Neuronal stem cell (in vitro differentiated cells): ENCODE results near the gene NEGR1.

Experiments
- DNase-seq: peaks from one replicate; pipeline ENCODE4 v3.0.0-alpha.2; 2013; ENCODE audit warnings: low spot score
- H2AFZ ChIP-seq: one replicate; pipeline ENCODE4 v1.6.1; 2013; ENCODE audit warnings: mild to moderate bottlenecking, low read length, inconsistent platforms
- H2AK5ac ChIP-seq: 2 replicates; pipeline ENCODE4 v1.6.1; 2013; ENCODE audit warnings: low read depth, mild to moderate bottlenecking, inconsistent platforms, low read length, moderate library complexity, mixed read lengths
- H2BK120ac ChIP-seq: 2 replicates; pipeline ENCODE4 v1.6.1; 2013; ENCODE audit warnings: low read depth, mild to moderate bottlenecking, inconsistent platforms, low read length, moderate library complexity, mixed read lengths
- H2BK12ac ChIP-seq: one replicate; pipeline ENCODE4 v1.6.1; 2013; ENCODE audit warnings: low read length, inconsistent platforms
- H2BK15ac ChIP-seq: 2 replicates; pipeline ENCODE4 v1.6.1; 2013; ENCODE audit warnings: mild to moderate bottlenecking, low read length, inconsistent platforms, mixed read lengths
- H2BK5ac ChIP-seq: one replicate; pipeline ENCODE4 v1.6.1; 2013; ENCODE audit warnings: inconsistent platforms, mild to moderate bottlenecking, low read length, moderate library complexity
- H3K14ac ChIP-seq: one replicate; pipeline ENCODE4 v1.6.1; 2013; ENCODE audit warnings: low read length, inconsistent platforms
- H3K18ac ChIP-seq: 2 replicates; pipeline ENCODE4 v1.6.1; 2013; ENCODE audit warnings: low read length, inconsistent platforms
- H3K23ac ChIP-seq: 2 replicates; pipeline ENCODE4 v1.6.1; 2013; ENCODE audit warnings: low read depth, mild to moderate bottlenecking, mixed read lengths, low read length, inconsistent platforms; ENCODE audit not compliant: poor library complexity
- H3K27ac ChIP-seq: replicated peaks from 3 replicates; pipeline ENCODE4 v1.5.1; 2013; ENCODE audit warnings: low read length, inconsistent platforms
- H3K27me3 ChIP-seq, 3 experiments: 2 replicates each; pipeline ENCODE4 v1.6.1; 2013; ENCODE audit warnings: low read length in 3 of 3, mild to moderate bottlenecking in 2 of 3, inconsistent platforms in 1 of 3, low read depth in 1 of 3, mixed read lengths in 1 of 3, moderate library complexity in 1 of 3; ENCODE audit not compliant: control insufficient read depth in 3 of 3, insufficient read depth in 3 of 3
- H3K36me3 ChIP-seq, 2 donors: replicated peaks in 1 of 2; 2 replicates each; pipeline ENCODE4 v1.6.1; 2013; ENCODE audit warnings: low read length in 2 of 2; ENCODE audit not compliant: control insufficient read depth in 2 of 2, insufficient read depth in 2 of 2
- H3K4ac ChIP-seq: 2 replicates; pipeline ENCODE4 v1.6.1; 2013; ENCODE audit warnings: inconsistent platforms, mild to moderate bottlenecking, low read length, moderate library complexity
- H3K4me1 ChIP-seq, 2 donors: 1 replicate in 1 of 2; 2 replicates in 1 of 2; pipeline ENCODE4 v1.6.1; 2013; ENCODE audit warnings: low read length in 2 of 2, low read depth in 1 of 2; ENCODE audit not compliant: control insufficient read depth in 2 of 2, insufficient read depth in 1 of 2
- H3K4me2 ChIP-seq: one replicate; pipeline ENCODE4 v1.6.1; 2013; ENCODE audit warnings: mild to moderate bottlenecking, low read length, inconsistent platforms; ENCODE audit not compliant: insufficient read depth, poor library complexity, severe bottlenecking
- H3K4me3 ChIP-seq, 2 donors: 2 replicates each; pipeline ENCODE4 v1.5.1; 2013; ENCODE audit warnings: low read length in 2 of 2, mild to moderate bottlenecking in 2 of 2, inconsistent platforms in 1 of 2, moderate library complexity in 1 of 2
- H3K79me1 ChIP-seq: one replicate; pipeline ENCODE4 v1.6.1; 2013; ENCODE audit warnings: low read depth, mild to moderate bottlenecking, inconsistent platforms, low read length, moderate library complexity
- H3K9ac ChIP-seq: one replicate; pipeline ENCODE4 v1.6.1; 2013; ENCODE audit warnings: mild to moderate bottlenecking, low read depth, low read length, inconsistent platforms; ENCODE audit not compliant: poor library complexity
- H3K9me3 ChIP-seq, 2 donors: replicated peaks in 1 of 2; 2 replicates each; pipeline versions ENCODE3 to v1.6.1; 2013; ENCODE audit warnings: low read length in 2 of 2, mild to moderate bottlenecking in 2 of 2, inconsistent platforms in 1 of 2, low read depth in 1 of 2, mixed read lengths in 1 of 2, moderate library complexity in 1 of 2; ENCODE audit not compliant: control insufficient read depth in 2 of 2, insufficient read depth in 1 of 2
- H4K8ac ChIP-seq: one replicate; pipeline ENCODE4 v1.6.1; 2013; ENCODE audit warnings: low read depth, mild to moderate bottlenecking, inconsistent platforms, low read length, moderate library complexity
- H4K91ac ChIP-seq: one replicate; pipeline ENCODE4 v1.6.1; 2013; ENCODE audit warnings: low read length, low read depth, mild to moderate bottlenecking, inconsistent platforms; ENCODE audit not compliant: poor library complexity
- WGBS, 2 donors: extraction: QIAGEN DNeasy Blood & Tissue Kit; methylation state at CpG; one replicate each; pipeline ENCODE4 v1.1.7; 2013; ENCODE audit warnings: missing lambda C conversion rate in 2 of 2, mixed read lengths in 1 of 2; ENCODE audit not compliant: insufficient read length in 2 of 2, insufficient replicate concordance in 1 of 2; ENCODE audit errors: extremely low coverage in 2 of 2; 5-methylcytosine and 5-hydroxymethylcytosine counted together

NEGR1 gene

GRCh38 chr1:71625004-71625403 lies 657.3 kb downstream of the NEGR1 start:
- no peak overlapping the region for H3K4me3 ChIP-seq
- H2AFZ ChIP-seq = no peak overlapping the region
- H4K8ac ChIP-seq = no peak overlapping the region
- H2BK5ac ChIP-seq = no peak overlapping the region
- no peak overlapping the region for H3K9ac ChIP-seq
- H2BK12ac ChIP-seq = no peak overlapping the region
- H2BK120ac ChIP-seq = no peak overlapping the region
- no peaks in the 10 kb centered on the region for H3K9me3 ChIP-seq
- H3K4me2 ChIP-seq = no peak overlapping the region
- H2AK5ac ChIP-seq = no peak overlapping the region
- H3K18ac ChIP-seq = no peak overlapping the region
- H3K4ac ChIP-seq = no peak overlapping the region
- no peaks in the 10 kb centered on the region for H3K79me1 ChIP-seq
- no peak overlapping the region for H4K91ac ChIP-seq
- no peaks in the 10 kb centered on the region for H3K27me3 ChIP-seq
- no peak overlapping the region for H3K27ac ChIP-seq
- H3K23ac ChIP-seq = no peak overlapping the region
- no peak for DNase-seq
- no peaks in the 10 kb centered on the region for H3K36me3 ChIP-seq
- H3K14ac ChIP-seq = no peak overlapping the region
- H2BK15ac ChIP-seq = no peak overlapping the region
- H3K4me1 ChIP-seq = no peaks in the 10 kb centered on the region

GRCh38 chr1:71623888-71624287 lies 658.5 kb downstream of the NEGR1 start:
- Histone ChIP-seq H2BK15ac (no peak overlapping the region), H3K9ac (no peak overlapping the region), H3K4me2 (no peak overlapping the region), H3K14ac (no peak overlapping the region), H3K27ac (no peak overlapping the region), H4K91ac (no peak overlapping the region), H2BK12ac (no peak overlapping the region), H2AK5ac (no peak overlapping the region), H3K4me1 (no peaks in the 10 kb centered on the region), H3K4me3 (no peak overlapping the region), H3K27me3 (no peaks in the 10 kb centered on the region), H3K4ac (no peak overlapping the region), H2BK120ac (no peak overlapping the region), H2BK5ac (no peak overlapping the region), H3K79me1 (no peaks in the 10 kb centered on the region), H3K23ac (no peak overlapping the region), H3K9me3 (no peaks in the 10 kb centered on the region), H2AFZ (no peak overlapping the region), H3K18ac (no peak overlapping the region), H3K36me3 (no peaks in the 10 kb centered on the region), H4K8ac (no peak overlapping the region)
- no CpG with 5 or more reads among the region's 1 CpG for WGBS, 2 donors
- no peak for DNase-seq

- no peak overlapping the region for H2AK5ac ChIP-seq
- no peak overlapping the region for H4K8ac ChIP-seq
- no peak overlapping the region for H3K4me3 ChIP-seq
- no peak overlapping the region for H2BK15ac ChIP-seq
- H4K91ac ChIP-seq = no peak overlapping the region
- H3K9me3 ChIP-seq = no peaks in the 10 kb centered on the region
- H3K14ac ChIP-seq = no peak overlapping the region
- no peak overlapping the region for H3K27ac ChIP-seq
- H2BK120ac ChIP-seq = no peak overlapping the region
- no peaks in the 10 kb centered on the region for H3K36me3 ChIP-seq
- no peaks in the 10 kb centered on the region for H3K27me3 ChIP-seq
- H3K18ac ChIP-seq = no peak overlapping the region
- no peak for DNase-seq
- no peak overlapping the region for H3K9ac ChIP-seq
- no peak overlapping the region for H2AFZ ChIP-seq
- H2BK5ac ChIP-seq = no peak overlapping the region
- H2BK12ac ChIP-seq = no peak overlapping the region
- H3K4me1 ChIP-seq = no peaks in the 10 kb centered on the region
- no peak overlapping the region for H3K4me2 ChIP-seq
- H3K4ac ChIP-seq = no peak overlapping the region
- H3K79me1 ChIP-seq = no peaks in the 10 kb centered on the region
- H3K23ac ChIP-seq = no peak overlapping the region
- WGBS, 2 donors = no CpG with 5 or more reads among the region's 1 CpG
These were observed 660.6 kb downstream of the NEGR1 start for GRCh38 chr1:71621785-71622184.

- no peak overlapping the region for H4K8ac ChIP-seq
- no CpG with 5 or more reads among the region's 3 CpGs for WGBS, 2 donors
- no peak overlapping the region for H2BK5ac ChIP-seq
These were observed 663.4 kb downstream of the NEGR1 start for GRCh38 chr1:71618766-71619530.

More at GRCh38 chr1:71618766-71619530, 663.4 kb downstream of the NEGR1 start:
- Histone ChIP-seq H3K4me2 (no peak overlapping the region), H3K23ac (no peak overlapping the region), H2AK5ac (no peak overlapping the region), H3K79me1 (no peaks in the 10 kb centered on the region), H3K4me3 (no peak overlapping the region), H2BK120ac (no peak overlapping the region), H2BK12ac (no peak overlapping the region), H3K9me3 (no peaks in the 10 kb centered on the region), H4K91ac (no peak overlapping the region), H3K9ac (no peak overlapping the region), H2BK15ac (no peak overlapping the region), H3K4ac (no peak overlapping the region), H3K27me3 (no peaks in the 10 kb centered on the region), H3K4me1 (no peaks in the 10 kb centered on the region), H3K27ac (no peak overlapping the region), H3K14ac (no peak overlapping the region), H3K18ac (no peak overlapping the region), H2AFZ (no peak overlapping the region), H3K36me3 (no peaks in the 10 kb centered on the region)
- DNase-seq = no peak
